Muscle of arm (tissue), 12 donors: ENCODE measurements around the gene AHCY. TPM values are rescaled to one million over a fixed set of nuclear protein-coding genes. Genes with fewer than 3 reads are reported as not detected.
A peak's percentile ranks its signal among the peaks of the same experiment; 100 is the strongest.
"Not testable (repeated sequence)": the region's sequence is repeated elsewhere in the genome, so short reads cannot be mapped to it uniquely, and the experiment has no call there.

ENCODE experiments used
- DNase-seq: peaks from one replicate; pipeline ENCODE4 v3.0.0-alpha.2; 2013
- polyA plus RNA-seq, 12 donors: library from polyadenylated mRNA; unstranded; fragments of 120-200 nt; gene quantifications; one replicate each; pipeline ENCODE4 v1.2.1, GENCODE V29; 2013; ENCODE audit not compliant: insufficient read length in 12 of 12

The AHCY gene
- polyA plus RNA-seq, 12 donors: 123 to 216 (median 175) TPM; not detected in 1

DNA sequence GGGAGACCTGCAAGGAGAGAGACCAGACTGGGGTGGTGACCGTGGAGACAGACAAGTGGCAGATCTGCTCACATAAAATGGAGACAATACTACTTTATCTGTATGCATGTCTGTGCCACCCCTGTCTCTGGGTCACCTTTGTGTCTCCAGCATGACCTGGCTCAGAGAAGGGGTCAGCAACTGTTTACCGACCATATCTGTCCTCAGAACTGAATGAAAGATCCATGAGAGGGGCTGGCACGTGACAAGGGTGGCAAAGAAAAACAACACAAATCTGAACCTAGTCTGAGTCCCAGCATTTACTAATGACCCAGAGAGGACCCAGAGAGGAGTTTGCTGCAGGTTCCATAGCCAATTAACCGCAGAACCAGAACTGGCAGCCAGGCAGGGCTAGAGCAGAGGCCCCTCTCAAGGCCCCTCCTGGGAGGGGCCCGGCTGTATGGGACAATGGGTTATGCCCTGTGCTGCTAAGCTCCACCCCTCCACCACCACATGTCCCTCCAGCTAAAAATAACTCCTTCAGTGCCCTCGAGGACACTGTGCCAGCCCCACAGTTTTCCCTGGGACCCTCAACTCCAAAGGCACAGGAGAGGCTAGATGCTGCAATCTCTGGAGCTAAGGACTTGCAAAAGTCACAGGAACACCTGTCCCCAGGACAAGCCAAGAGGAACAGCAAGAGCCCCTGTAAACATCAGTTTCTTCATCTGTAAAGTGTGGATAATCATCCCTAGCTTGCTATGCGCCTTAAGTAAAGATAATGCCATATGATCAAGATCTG is 2.2 kb downstream of the AHCY start:
- DNase-seq: no peak

GRCh38 chr20:34300256-34300806 is 2.8 kb downstream of the AHCY start:
- DNase-seq: no peak

DNA sequence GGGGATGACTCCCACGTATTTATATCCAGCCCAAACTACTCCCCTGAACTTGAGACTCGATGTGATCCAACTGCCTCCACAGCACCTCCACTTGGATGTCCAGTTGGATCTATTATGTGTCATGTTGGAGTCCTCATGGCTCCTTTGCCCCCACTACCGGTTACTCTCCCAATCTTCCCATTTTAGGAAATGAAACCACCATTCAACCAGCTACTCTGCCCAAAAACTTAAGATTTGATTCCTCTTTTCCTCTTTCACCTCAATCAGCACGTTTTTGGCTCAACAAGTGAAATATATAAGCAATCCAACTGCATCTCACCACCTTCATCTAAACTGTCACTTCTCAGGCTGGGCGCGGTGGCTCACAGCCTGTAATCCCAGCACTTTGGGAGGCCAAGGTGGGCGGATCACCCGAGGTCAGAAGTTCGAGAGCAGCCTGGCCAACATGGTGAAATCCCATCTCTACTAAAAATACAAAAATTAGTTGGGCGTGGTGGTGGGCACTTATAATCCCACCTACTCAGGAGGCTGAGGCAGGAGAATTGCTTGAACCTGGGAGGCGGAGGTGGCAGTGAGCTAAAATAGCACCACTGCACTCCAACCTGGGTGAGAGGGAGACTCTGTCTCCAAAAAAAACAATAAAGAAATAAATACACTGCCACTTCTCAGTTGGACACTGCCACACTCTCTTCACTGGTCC is 3.4 kb downstream of the AHCY start:
- DNase-seq: no peak

DNA sequence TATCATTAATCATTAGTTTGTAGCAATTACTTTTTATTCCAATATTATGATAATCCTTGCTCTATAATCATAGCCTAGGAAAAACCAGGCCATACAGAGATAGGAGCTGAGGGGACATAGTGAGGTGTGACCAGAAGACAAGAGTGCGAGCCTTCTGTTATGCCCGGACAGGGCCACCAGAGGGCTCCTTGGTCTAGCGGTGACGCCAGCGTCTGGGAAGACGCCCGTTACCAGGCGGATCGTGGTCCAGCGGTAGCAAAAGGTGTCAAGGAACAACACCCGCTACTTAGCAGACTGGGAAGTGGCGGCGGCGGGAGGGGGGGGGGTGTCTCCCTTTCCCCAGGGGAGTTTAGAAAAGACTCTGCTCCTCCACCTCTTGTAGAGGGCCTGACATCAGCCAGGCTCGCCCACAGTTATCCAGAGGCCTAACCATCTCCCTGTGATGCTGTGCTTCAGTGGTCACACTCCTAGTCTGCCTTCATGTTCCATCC is 4.8 kb downstream of the AHCY start:
- not testable (repeated sequence) for DNase-seq

GRCh38 chr20:34296468-34296867 is 6.7 kb downstream of the AHCY start:
- DNase-seq: no peak

DNA sequence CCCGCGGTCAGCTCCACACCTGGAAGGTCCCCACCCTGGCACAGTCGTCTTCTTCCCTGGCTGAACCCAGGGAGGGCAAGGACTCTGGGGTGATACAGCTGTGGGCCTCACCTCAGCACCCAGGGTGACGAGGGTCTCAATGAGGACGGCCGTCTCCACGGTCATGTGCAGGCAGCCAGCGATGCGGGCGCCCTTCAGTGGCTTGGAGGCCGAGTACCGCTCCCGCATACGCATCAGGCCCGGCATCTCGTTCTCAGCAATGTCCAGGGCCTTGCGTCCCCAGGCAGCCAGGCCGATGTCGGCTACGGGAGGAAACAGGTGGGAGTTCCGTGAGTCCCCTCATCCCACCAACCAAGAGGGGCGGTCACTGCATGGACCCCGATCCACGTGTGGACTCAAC is 7.9 kb downstream of the AHCY start:
- no peak for DNase-seq

- no peak for DNase-seq
These were observed 8.6 kb downstream of the AHCY start for GRCh38 chr20:34294563-34294962.

DNA sequence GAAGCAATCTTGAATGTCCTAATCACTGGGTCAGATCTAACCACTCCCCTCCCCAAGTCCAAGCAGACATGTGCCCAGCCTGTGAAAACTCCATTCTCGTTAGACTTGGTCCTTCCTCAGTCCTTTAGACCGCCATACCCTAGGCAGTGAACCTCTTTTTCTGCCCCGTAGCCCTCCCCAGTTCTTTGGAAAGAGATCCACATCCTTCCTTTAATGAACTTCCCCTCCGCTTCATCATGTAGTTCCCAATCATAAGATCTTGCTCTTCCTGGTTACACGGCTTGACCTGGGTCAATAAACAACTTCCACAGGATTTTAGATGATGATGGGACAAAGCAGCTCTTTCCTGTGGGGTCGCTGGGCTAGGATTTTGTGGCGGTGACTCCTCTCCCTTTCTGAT is 9.6 kb downstream of the AHCY start:
- DNase-seq: no peak

DNA sequence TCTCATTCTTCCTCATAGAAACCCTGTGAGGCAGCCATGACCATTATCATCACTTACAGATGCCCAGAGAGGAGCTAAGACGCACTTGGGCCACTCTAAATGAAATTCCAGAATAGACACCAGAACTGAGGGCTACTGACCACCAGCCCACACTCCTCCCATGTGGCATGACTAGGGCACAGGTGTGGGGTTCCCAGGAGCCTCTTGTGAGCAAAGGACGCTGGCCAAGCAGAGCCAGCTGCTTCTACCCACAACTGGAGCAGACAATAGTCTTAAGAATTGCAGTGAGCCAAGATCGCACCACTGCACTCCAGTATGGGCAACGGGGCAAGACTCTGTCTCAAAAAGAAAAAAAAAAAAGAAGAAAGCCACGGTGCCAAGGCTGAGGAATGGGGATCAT is 10.0 kb downstream of the AHCY start:
- no peak for DNase-seq

DNA sequence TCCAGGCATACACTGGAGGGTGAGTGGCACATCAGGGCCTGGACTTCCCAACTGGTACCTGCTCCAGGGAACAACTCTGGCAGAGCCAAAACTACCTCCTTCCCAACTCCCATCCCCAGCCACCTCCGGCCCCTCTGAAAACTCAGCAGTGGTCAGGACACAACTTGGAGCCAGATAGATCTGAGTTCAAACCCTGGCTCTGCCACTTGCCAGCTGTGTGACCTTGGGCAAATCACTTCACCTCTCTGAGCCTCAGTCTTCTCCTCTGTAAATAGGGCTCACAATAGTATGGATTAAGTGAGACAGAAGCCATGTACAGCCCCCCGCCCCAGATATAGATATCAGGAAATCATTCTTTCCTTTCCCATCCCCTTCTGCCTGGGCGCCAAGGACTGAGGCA is 10.7 kb downstream of the AHCY start:
- DNase-seq: no peak

- no peak for DNase-seq
These were observed 12.7 kb downstream of the AHCY start for GRCh38 chr20:34290471-34290870.

DNA sequence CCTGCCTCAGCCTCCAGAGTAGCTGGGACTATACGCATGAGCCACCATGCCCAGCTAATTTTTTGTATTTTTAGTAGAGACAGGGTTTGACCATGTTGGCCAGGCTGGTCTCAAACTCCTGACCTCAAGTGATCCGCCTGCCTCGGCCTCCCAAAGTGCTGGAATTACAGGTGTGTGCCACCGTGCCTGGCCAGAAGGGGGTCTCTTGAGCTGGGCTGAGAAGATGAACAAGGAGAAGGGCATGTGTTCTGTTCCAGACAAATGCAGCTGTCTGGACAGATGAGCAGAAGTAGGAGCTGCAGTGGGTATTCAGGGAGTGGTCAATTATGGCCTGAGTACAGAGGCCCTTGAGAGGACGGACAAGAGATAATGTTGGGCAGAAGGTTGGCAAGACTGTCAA is 15.7 kb downstream of the AHCY start:
- not testable (repeated sequence) for DNase-seq

DNA sequence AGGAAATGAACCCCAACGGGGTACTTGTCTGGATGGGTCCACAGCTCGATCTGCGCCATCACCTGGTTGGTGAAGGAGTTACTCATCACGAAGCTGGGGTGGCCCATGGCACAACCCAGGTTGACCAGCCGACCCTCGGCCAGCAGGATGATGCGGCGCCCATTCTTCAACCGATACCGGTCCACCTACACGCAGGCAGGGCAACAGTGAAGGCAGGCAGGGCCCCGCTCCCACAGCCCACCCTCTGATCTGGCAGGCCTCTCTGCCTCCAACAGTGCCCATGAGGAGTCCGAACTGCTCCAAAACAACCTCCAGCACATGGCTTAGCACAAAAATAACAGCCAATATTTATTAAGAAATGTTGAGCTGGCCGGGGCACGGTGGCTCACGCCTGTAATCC is 17.7 kb downstream of the AHCY start:
- no peak for DNase-seq

DNA sequence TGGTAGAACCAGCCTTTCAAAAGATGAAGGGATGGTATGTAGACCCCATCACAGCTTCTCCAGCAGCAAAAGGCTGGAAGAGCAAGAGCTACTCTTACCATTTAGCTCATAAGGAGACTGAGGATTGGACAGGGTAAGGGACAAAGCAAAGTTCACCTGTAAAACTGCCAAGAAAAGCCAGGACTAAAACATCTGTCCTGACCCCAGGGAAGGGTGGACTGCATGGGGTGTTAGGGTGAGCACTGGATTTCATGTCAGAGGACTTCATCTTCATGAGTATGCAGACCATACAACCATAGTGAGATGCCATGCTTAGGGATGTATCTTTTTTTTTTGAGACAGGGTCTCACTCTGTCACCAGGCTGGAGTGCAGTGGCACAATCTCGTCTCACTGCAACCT is 19.3 kb downstream of the AHCY start:
- DNase-seq: no peak

DNA sequence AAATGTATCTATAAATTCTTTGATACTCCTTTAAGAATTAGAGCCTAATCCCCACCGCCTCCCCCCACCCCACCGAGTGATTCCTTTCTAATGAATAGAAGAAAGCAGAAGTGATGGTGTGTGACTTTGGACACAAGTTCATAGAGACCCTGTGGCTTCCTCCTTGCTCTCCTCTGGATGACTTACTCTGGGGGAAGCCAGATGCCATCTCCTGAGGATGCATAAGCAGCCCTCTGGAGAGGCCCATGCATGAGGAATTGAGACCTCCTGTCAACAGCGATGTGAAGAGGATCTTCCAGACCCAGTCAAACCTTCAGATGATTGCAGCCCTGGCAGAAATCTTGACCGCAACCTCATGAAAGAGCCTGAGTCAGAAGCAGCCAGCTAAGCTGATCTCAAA is 21.1 kb downstream of the AHCY start:
- no peak for DNase-seq

DNA sequence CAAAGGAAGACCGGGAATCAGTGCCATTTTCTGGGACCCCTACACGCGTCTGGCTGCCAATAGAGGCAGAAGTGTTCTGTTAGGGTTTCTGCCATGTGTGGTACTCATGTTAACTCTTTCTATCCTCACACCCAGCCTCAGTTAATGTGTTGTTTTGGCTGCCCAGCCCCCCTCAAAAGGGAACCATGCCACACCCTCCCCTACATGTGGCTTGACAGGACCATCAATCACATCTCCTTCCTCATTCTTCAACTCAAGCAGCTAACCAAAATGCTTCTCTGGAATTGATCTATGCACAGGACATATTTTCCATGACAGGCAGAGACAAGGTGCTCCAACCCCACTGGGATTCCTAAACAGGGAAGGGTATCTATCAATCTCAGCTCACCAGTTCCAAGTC is 22.0 kb downstream of the AHCY start:
- DNase-seq: no peak

DNA sequence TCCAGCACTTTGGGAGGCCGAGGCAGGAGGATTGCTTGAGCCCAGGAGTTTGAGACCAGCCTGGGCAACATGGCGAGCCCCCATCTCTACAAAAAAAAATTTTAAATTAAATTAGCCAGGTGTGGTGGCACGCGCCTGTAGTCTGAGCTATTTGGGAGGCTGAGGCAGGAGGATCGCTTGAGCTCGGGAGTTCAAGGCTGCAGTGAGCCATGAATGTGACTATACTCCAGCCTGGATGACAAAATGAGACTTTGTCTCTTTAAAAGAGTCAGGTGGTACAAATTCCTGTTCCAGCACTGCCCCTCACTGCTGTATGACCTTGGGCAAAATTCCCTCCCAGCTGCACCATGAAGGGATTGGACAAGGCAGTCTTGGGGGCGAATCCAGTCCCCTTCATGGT is 28.5 kb downstream of the AHCY start:
- DNase-seq: no peak

GRCh38 chr20:34271956-34272355 is 31.2 kb downstream of the AHCY start:
- DNase-seq: no peak

DNA sequence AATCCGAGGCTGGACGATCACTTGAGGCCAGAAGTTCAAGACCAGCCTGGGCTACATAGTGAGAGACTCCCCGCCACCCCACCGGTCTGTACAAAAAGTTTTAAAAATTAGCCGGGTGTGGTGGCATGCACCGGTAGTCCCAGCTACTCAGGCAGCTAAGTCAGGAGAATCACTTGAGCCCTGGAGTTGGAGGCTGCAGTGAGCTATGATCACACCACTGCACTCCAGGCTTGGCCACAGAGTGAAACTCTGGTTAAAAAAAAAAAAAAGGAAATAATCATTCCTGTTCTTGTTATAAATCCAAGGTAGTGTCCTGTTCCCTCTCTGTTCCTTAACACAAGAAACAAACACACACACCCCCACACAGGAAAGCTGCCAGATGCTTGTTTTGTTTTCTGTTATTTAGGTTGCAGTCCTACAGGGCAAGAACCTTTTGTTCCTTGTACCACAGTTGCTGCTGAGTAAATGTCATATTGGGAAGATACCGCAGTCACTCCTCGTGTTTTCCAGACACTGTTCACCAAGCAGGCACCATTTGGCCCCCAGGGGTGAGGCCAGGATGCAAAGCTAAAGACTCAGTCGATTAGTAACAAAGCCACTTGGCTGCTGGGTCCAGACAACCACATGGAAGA is 33.0 kb downstream of the AHCY start:
- DNase-seq: no peak

DNA sequence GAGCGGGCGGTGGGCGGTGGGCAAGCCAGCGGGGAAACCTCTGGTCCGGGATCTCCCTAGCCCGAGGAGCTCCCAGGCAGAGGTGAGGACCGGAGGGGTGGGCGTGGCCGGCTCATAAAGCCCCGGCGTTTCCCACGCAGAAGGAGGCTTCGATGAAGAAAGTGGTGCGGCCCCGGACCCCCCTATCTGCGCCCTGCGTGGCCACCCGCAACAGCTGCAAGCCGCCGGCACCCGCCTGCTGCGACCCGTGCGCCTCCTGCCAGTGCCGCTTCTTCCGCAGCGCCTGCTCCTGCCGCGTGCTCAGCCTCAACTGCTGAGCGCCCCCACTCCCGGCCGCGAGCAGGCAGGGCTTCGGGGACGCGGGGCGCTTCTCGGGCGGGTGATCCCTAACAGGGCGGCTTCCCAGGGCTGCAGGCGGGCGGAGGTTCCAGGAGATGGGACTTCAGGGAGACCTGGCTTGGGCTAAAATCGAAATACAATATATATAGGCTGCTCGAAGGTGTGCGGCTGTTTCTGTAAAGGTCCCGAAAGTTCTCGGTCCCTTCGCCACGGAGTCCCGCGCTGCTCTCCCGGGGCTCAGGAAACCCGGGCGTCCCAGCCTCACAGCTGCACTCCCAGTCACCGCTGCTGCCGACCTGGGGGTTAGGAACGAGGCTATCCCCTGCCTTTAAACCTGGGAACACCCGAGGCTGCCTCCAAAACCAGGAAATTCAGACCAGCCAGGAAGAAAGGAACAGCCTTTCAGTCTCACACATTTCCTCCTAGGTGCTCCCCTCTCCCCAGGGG is 34.1 kb downstream of the AHCY start:
- DNase-seq: peak; percentile 10

DNA sequence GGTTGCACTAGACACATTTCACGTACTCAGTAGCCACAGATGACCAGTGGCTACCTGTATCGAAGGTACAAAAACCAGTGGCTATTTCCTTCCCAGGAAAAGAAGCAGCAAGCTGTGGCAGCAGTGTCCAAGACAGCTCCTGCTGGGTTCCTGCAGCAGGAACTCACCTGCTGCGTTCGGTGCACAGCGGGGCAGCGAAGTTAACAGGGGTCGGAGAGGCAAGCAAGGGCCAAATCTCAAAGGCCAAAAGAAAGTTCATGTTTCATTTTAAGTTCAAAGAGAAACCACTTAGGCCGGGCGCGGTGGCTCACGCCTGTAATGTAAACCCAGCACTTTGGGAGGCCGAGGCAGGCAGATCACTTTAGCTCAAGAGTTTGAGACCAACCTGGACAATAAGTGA is 35.0 kb downstream of the AHCY start:
- no peak for DNase-seq

DNA sequence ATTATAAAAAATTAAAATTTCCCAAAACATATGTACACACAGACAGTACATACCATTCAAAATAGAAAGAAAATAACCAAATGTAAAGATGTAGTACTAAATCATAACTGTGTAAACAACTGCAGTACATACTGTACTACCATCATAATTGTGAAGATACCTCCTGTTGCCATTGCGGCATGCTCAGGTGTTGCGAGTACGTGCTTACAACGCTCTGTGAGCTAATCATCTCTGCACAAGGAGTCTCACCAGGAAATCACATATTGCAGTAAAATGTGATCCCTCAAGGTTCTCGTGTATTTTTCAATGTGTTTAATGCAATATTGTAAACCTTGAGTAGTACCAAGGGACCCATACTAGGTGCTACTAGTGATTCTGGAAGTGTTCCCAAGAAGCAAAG is 39.0 kb downstream of the AHCY start:
- no peak for DNase-seq
